Measurements from ENCODE around the gene TGFBR1.

Gene TGFBR1

GRCh38 chr9:99090336-99091130, 14.4 kb upstream of the TGFBR1 start:
- Histone ChIP-seq H3K4me3 (ENCODE audit: low read depth in 1 of 2, low read length in 2 of 2) (no peak overlapping the region), H4K20me1 (ENCODE audit: insufficient read depth, low read length) (no peaks in the 10 kb centered on the region), H3K4me2 (ENCODE audit: insufficient read depth, low read length) (no peak overlapping the region), H3K79me2 (ENCODE audit: insufficient read depth, low read length) (no peaks in the 10 kb centered on the region), H3K27me3 (ENCODE audit: insufficient read depth, low read length, poor library complexity) (no peaks in the 10 kb centered on the region), H3K9ac (ENCODE audit: low read depth, low read length) (no peak overlapping the region), H2AFZ (ENCODE audit: low read depth, low read length) (no peak overlapping the region), H3K36me3 (ENCODE audit: insufficient read depth, low read length) (no peaks in the 10 kb centered on the region), H3K9me3 (ENCODE audit: insufficient read depth, low read length, severe bottlenecking) (peaks cover 11% of the 10 kb centered on the region), H3K27ac (ENCODE audit: low read length) (no peak overlapping the region), H3K4me1 (ENCODE audit: insufficient read depth, low read length) (peaks cover 13% of the 10 kb centered on the region)
- no peak for DNase-seq
- ATAC-seq (ENCODE audit: insufficient read depth, low read depth), result no peak
- no peak for TF ChIP-seq EZH2 (IDR thresholded peaks at IDR 0.05; ENCODE audit: borderline replicate concordance, low read depth, low read length, severe bottlenecking)
- TF ChIP-seq, protein P1, sequence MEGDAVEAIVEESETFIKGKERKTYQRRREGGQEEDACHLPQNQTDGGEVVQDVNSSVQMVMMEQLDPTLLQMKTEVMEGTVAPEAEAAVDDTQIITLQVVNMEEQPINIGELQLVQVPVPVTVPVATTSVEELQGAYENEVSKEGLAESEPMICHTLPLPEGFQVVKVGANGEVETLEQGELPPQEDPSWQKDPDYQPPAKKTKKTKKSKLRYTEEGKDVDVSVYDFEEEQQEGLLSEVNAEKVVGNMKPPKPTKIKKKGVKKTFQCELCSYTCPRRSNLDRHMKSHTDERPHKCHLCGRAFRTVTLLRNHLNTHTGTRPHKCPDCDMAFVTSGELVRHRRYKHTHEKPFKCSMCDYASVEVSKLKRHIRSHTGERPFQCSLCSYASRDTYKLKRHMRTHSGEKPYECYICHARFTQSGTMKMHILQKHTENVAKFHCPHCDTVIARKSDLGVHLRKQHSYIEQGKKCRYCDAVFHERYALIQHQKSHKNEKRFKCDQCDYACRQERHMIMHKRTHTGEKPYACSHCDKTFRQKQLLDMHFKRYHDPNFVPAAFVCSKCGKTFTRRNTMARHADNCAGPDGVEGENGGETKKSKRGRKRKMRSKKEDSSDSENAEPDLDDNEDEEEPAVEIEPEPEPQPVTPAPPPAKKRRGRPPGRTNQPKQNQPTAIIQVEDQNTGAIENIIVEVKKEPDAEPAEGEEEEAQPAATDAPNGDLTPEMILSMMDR (IDR thresholded peaks at IDR 0.05; ENCODE audit: borderline replicate concordance, extremely low read depth, low read length, poor library complexity, severe bottlenecking), result no peak

DNA sequence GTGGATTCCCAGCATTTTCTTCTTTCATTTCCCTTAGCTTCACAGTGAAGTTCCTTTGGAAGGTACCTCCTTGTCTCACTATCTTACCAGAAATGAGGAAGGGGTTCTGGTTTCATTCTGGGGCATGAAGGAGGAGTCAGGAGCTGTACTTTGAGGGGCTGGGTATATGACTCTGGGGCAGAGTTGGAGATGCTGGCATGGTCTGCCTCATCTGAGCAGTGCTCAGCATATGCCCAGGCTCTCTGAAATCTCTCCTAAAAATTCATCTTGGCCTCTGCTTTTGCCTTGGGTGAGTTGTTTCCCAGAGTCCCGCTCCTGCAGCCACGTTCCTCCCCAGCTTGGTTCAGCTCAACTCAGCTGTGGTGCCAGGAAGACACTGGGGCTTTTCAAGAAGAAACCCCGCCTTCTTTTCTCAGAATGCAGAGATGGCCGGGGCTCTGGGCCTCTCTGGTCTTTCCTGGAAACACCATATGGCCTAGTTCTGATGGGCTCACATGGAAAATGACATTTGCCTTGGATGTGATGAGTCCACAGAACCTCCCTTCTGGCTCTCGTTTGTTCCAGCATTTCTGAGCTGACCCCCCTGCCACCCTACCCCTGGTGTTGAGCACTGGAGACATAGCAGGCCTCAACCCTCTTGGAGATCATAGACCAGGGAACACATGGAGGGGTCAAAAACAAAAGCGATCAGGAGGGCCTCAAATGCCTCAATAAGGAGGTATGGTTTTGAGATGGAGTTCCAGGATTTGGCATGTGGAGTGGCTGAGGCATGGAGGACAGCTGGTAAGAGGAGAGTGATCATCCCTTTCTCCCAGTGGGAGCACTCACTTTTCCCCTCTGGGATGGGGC, 12.0 kb upstream of the TGFBR1 start:
- H3K36me3 ChIP-seq (ENCODE audit: insufficient read depth, low read length), result no peaks in the 10 kb centered on the region
- H3K27me3 ChIP-seq (ENCODE audit: insufficient read depth, low read length, poor library complexity), result no peaks in the 10 kb centered on the region
- peak overlapping the region; percentile 56; the same call in 1 of the 2 replicates for H3K27ac ChIP-seq (ENCODE audit: low read length)
- H3K4me1 ChIP-seq (ENCODE audit: insufficient read depth, low read length), result peaks cover 13% of the 10 kb centered on the region
- H4K20me1 ChIP-seq (ENCODE audit: insufficient read depth, low read length), result no peaks in the 10 kb centered on the region
- no peak overlapping the region for H3K4me2 ChIP-seq (ENCODE audit: insufficient read depth, low read length)
- H3K9me3 ChIP-seq (ENCODE audit: insufficient read depth, low read length, severe bottlenecking), result peaks cover 11% of the 10 kb centered on the region
- H3K4me3 ChIP-seq (ENCODE audit: low read depth in 1 of 2, low read length in 2 of 2), result no peak overlapping the region
- ATAC-seq (ENCODE audit: insufficient read depth, low read depth) (peak; percentile 89), DNase-seq (peak; percentile 83)
- no peak overlapping the region for H3K9ac ChIP-seq (ENCODE audit: low read depth, low read length)
- no peak for TF ChIP-seq EZH2 (IDR thresholded peaks at IDR 0.05; ENCODE audit: borderline replicate concordance, low read depth, low read length, severe bottlenecking)
- TF ChIP-seq, protein P1 (IDR thresholded peaks at IDR 0.05; ENCODE audit: borderline replicate concordance, extremely low read depth, low read length, poor library complexity, severe bottlenecking), result no peak
- peak overlapping the region; percentile 51; the same call in 1 of the 2 replicates for H2AFZ ChIP-seq (ENCODE audit: low read depth, low read length)
- H3K79me2 ChIP-seq (ENCODE audit: insufficient read depth, low read length), result no peaks in the 10 kb centered on the region

DNA sequence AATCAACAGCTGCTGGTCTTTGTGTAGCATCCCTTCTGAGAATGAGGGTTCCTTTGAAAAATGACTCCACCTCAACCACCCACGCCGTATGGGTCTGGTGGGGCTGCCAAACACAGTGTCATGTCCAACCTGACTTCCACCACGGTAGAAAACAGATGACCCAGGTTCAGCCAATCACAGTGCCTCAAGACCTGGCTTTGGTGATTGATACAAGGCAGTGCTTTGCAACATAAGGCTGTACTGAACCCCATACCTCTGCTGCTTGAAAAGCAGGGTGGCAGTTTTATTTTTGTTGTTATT, 11.5 kb upstream of the TGFBR1 start:
- H3K27me3 ChIP-seq (ENCODE audit: insufficient read depth, low read length, poor library complexity), result no peaks in the 10 kb centered on the region
- no peak overlapping the region for H3K27ac ChIP-seq (ENCODE audit: low read length)
- no peak overlapping the region for H2AFZ ChIP-seq (ENCODE audit: low read depth, low read length)
- no peaks in the 10 kb centered on the region for H3K36me3 ChIP-seq (ENCODE audit: insufficient read depth, low read length)
- ATAC-seq (ENCODE audit: insufficient read depth, low read depth) (0 out of 3 replicates have a peak, but pooled peaks have one; percentile 4), DNase-seq (no peak)
- H3K4me2 ChIP-seq (ENCODE audit: insufficient read depth, low read length), result no peak overlapping the region
- H3K4me3 ChIP-seq (ENCODE audit: low read depth in 1 of 2, low read length in 2 of 2), result no peak overlapping the region
- peaks cover 11% of the 10 kb centered on the region for H3K9me3 ChIP-seq (ENCODE audit: insufficient read depth, low read length, severe bottlenecking)
- no peak overlapping the region for H3K9ac ChIP-seq (ENCODE audit: low read depth, low read length)
- no peaks in the 10 kb centered on the region for H4K20me1 ChIP-seq (ENCODE audit: insufficient read depth, low read length)
- no peak for TF ChIP-seq EZH2 (IDR thresholded peaks at IDR 0.05; ENCODE audit: borderline replicate concordance, low read depth, low read length, severe bottlenecking)
- TF ChIP-seq, protein P1 (IDR thresholded peaks at IDR 0.05; ENCODE audit: borderline replicate concordance, extremely low read depth, low read length, poor library complexity, severe bottlenecking), result no peak
- H3K4me1 ChIP-seq (ENCODE audit: insufficient read depth, low read length), result peaks cover 13% of the 10 kb centered on the region
- H3K79me2 ChIP-seq (ENCODE audit: insufficient read depth, low read length), result no peaks in the 10 kb centered on the region
